CD4-positive, CD25-positive, alpha-beta regulatory T cell (primary cell): ENCODE measurements around the gene ALDH6A1. TPM values are rescaled to one million over a fixed set of nuclear protein-coding genes. Genes with fewer than 3 reads are reported as not detected.

Experiments used
- ATAC-seq, 2 donors: fragments of 150-1000 bp; cut with Tn5 transposase; one replicate each; pipeline ENCODE4 v1.10.0; 2021; ENCODE audit warnings: low read depth in 2 of 2, moderate number of reproducible peaks in 2 of 2, moderate library complexity in 1 of 2
- DNase-seq, 3 donors: peaks; one replicate each; pipeline versions ENCODE4 v3.0.0 to v3.0.0-alpha.2; 2012 to 2022; ENCODE audit warnings: mixed read lengths in 1 of 3
- H3K27ac ChIP-seq: one replicate; pipeline ENCODE4 v1.7.0; 2013; ENCODE audit warnings: mild to moderate bottlenecking, low read length; ENCODE audit not compliant: insufficient read depth, poor library complexity, severe bottlenecking
- H3K27me3 ChIP-seq: one replicate; pipeline ENCODE4 v1.7.0; 2013; ENCODE audit warnings: low read length; ENCODE audit not compliant: control insufficient read depth, insufficient read depth
- H3K36me3 ChIP-seq: one replicate; pipeline ENCODE4 v1.7.0; 2013; ENCODE audit warnings: mild to moderate bottlenecking, low read length, moderate library complexity; ENCODE audit not compliant: control insufficient read depth, insufficient read depth
- H3K4me1 ChIP-seq: 2 replicates; pipeline ENCODE4 v1.7.0; 2013; ENCODE audit warnings: mild to moderate bottlenecking, low read length; ENCODE audit not compliant: insufficient read depth, control insufficient read depth, poor library complexity, severe bottlenecking
- H3K4me3 ChIP-seq: one replicate; pipeline ENCODE4 v1.7.0; 2013; ENCODE audit warnings: low read depth, mild to moderate bottlenecking, low read length, moderate library complexity
- H3K9me3 ChIP-seq, 2 experiments: 1 replicate in 1 of 2; 2 replicates in 1 of 2; pipeline ENCODE4 v1.7.0; 2013; ENCODE audit warnings: low read length in 2 of 2, mild to moderate bottlenecking in 1 of 2, moderate library complexity in 1 of 2; ENCODE audit not compliant: control insufficient read depth in 2 of 2
- H3K27ac Mint-ChIP-seq, 3 donors: one replicate each; pipeline ENCODE4 v1.8.0; 2020 to 2022; ENCODE audit warnings: mild to moderate bottlenecking in 3 of 3, mixed read lengths in 3 of 3, moderate library complexity in 2 of 3
- H3K27me3 Mint-ChIP-seq: one replicate; pipeline ENCODE4 v1.8.0; 2022; ENCODE audit warnings: mild to moderate bottlenecking, mixed read lengths
- H3K36me3 Mint-ChIP-seq: one replicate; pipeline ENCODE4 v1.8.0; 2020; ENCODE audit warnings: mixed read lengths
- H3K4me1 Mint-ChIP-seq, 4 donors: one replicate each; pipeline ENCODE4 v1.8.0; 2020 to 2022; ENCODE audit warnings: mixed read lengths in 4 of 4, mild to moderate bottlenecking in 1 of 4
- H3K4me3 Mint-ChIP-seq, 4 donors: one replicate each; pipeline ENCODE4 v1.8.0; 2020 to 2022; ENCODE audit warnings: mild to moderate bottlenecking in 4 of 4, mixed read lengths in 4 of 4, moderate library complexity in 3 of 4
- H3K9me3 Mint-ChIP-seq, 7 donors: one replicate each; pipeline ENCODE4 v1.8.0; 2020 to 2022; ENCODE audit warnings: mixed read lengths in 7 of 7, mild to moderate bottlenecking in 3 of 7, moderate library complexity in 2 of 7
- polyA plus RNA-seq, 4 donors: library from polyadenylated mRNA; unstranded; fragments of 300-500 nt; fragmentation: Illumina TruSeq; gene quantifications; one replicate each; pipeline ENCODE4 v1.2.3, GENCODE V29; 2021
- total RNA-seq: library from RNA; stranded (reverse); gene quantifications from one replicate; pipeline ENCODE4 v1.2.3, GENCODE V29; 2022

The ALDH6A1 gene
- total and polyA plus RNA-seq, 5 donors from 2014 or later = 8.5 to 31.1 (median 22.3) TPM

GRCh38 chr14:74077401-74077800 lies 6.9 kb downstream of the ALDH6A1 start:
- no peaks in the 10 kb centered on the region for H3K4me1 ChIP-seq
- H3K27me3 ChIP-seq = no peaks in the 10 kb centered on the region
- H3K9me3 ChIP-seq = no peaks in the 10 kb centered on the region
- Mint-ChIP-seq H3K27ac (no peak overlapping the region), H3K4me3 (no peak overlapping the region), H3K4me1 (peaks cover 4 to 8% (median 6%) of the 10 kb centered on the region in 4 donors), H3K36me3 (peaks cover 5% of the 10 kb centered on the region), H3K27me3 (no peaks in the 10 kb centered on the region), H3K9me3 (no peaks in the 10 kb centered on the region)
- ATAC-seq (no peak), DNase-seq (no peak)
- peaks cover 5% of the 10 kb centered on the region for H3K36me3 ChIP-seq
- H3K4me3 ChIP-seq = no peak overlapping the region
- no peak overlapping the region for H3K27ac ChIP-seq

DNA sequence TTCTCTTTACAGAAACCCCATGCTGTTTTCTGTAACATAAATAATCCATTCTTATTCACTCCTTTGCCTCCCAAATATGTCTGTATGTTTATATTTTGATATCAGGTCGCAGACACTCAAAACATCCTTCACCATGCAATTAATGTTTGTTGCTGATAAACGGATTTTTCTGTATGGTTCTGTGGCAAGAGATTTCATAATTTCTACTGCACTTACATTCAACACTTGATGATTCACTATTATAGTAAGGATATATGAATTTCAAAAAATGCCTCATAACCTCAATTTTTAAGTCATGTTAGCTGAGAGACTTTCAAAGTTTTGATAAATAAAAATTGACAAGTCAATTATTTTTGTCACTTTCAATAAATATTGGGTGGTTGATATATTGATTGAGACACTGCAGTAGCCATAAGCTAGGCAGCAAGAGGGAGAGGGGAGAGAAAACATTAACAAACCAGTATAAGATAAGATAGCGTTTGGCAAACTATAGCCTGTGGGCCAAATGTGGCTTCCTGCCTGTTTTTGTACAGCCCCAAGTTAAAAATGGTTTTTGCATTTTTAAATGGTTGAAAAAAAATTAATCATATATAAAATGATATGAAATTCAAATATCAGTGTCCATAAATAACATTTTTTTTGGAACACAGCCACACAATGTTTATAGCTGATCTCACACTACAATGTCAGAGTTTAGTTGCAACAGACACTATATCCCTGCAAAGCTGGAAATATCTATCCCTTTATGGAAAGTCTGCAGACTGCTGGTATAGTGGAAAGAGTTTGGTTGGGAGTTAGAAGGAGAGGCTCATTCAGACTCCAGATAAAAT lies 18.3 kb downstream of the ALDH6A1 start:
- Histone ChIP-seq H3K27me3 (no peaks in the 10 kb centered on the region), H3K9me3 (no peaks in the 10 kb centered on the region), H3K4me3 (no peak overlapping the region), H3K27ac (no peak overlapping the region), H3K4me1 (no peaks in the 10 kb centered on the region), H3K36me3 (peaks cover 32% of the 10 kb centered on the region)
- DNase-seq (no peak), ATAC-seq (no peak)
- Mint-ChIP-seq H3K4me1 (no peaks in the 10 kb centered on the region), H3K36me3 (peaks cover 37% of the 10 kb centered on the region), H3K27me3 (no peaks in the 10 kb centered on the region), H3K27ac (no peak overlapping the region), H3K4me3 (no peak overlapping the region), H3K9me3 (no peaks in the 10 kb centered on the region)

GRCh38 chr14:74064883-74065282 lies 19.4 kb downstream of the ALDH6A1 start:
- Histone ChIP-seq H3K27ac (no peak overlapping the region), H3K9me3 (no peaks in the 10 kb centered on the region), H3K27me3 (no peaks in the 10 kb centered on the region), H3K4me1 (no peaks in the 10 kb centered on the region), H3K36me3 (peaks cover 36% of the 10 kb centered on the region), H3K4me3 (no peak overlapping the region)
- DNase-seq (no peak), ATAC-seq (no peak)
- Mint-ChIP-seq H3K36me3 (peaks cover 41% of the 10 kb centered on the region), H3K27me3 (no peaks in the 10 kb centered on the region), H3K4me3 (no peak overlapping the region), H3K27ac (no peak overlapping the region), H3K4me1 (peaks cover 0 to 7% (median 0%) of the 10 kb centered on the region in 4 donors), H3K9me3 (no peaks in the 10 kb centered on the region)

GRCh38 chr14:74064426-74064825 lies 19.8 kb downstream of the ALDH6A1 start:
- Histone ChIP-seq H3K27me3 (no peaks in the 10 kb centered on the region), H3K4me1 (no peaks in the 10 kb centered on the region), H3K27ac (no peak overlapping the region), H3K4me3 (no peak overlapping the region), H3K9me3 (no peaks in the 10 kb centered on the region), H3K36me3 (peaks cover 40% of the 10 kb centered on the region)
- Mint-ChIP-seq H3K4me3 (no peak overlapping the region), H3K9me3 (no peaks in the 10 kb centered on the region), H3K27me3 (no peaks in the 10 kb centered on the region), H3K27ac (no peak overlapping the region), H3K4me1 (peaks cover 0 to 10% (median 0%) of the 10 kb centered on the region in 4 donors), H3K36me3 (peaks cover 41% of the 10 kb centered on the region)
- ATAC-seq (no peak), DNase-seq (no peak)

DNA sequence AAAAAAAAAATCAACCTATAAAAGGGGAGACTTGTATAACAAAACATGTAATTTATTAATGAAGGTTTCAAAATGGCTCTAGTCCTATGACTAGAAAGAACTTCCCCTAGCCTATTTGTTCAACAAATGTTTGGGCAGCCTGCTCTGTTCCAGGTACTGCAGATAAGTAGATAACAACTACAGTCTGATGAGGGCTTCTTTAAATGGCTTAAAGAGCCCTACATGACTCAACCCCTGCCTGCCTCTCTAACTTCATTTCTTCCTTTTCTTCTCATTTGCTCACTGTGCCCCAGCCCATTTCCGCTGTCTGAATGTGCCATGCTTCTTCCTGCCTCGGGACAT lies 21.5 kb downstream of the ALDH6A1 start:
- H3K36me3 ChIP-seq = peaks cover 40% of the 10 kb centered on the region
- Mint-ChIP-seq H3K27me3 (no peaks in the 10 kb centered on the region), H3K9me3 (no peaks in the 10 kb centered on the region), H3K4me3 (no peak overlapping the region), H3K4me1 (peaks cover 0 to 10% (median 0%) of the 10 kb centered on the region in 4 donors), H3K27ac (no peak overlapping the region), H3K36me3 (peaks cover 35% of the 10 kb centered on the region)
- no peak for ATAC-seq
- no peaks in the 10 kb centered on the region for H3K27me3 ChIP-seq
- H3K4me3 ChIP-seq = no peak overlapping the region
- no peak overlapping the region for H3K27ac ChIP-seq
- H3K4me1 ChIP-seq = no peaks in the 10 kb centered on the region
- no peaks in the 10 kb centered on the region for H3K9me3 ChIP-seq
- DNase-seq = no peak

- no peaks in the 10 kb centered on the region for H3K36me3 Mint-ChIP-seq
- Histone ChIP-seq H3K4me1 (no peaks in the 10 kb centered on the region), H3K4me3 (no peak overlapping the region), H3K9me3 (no peaks in the 10 kb centered on the region), H3K36me3 (no peaks in the 10 kb centered on the region), H3K27ac (no peak overlapping the region), H3K27me3 (no peaks in the 10 kb centered on the region)
- H3K27me3 Mint-ChIP-seq = peaks cover 4% of the 10 kb centered on the region
- DNase-seq (no peak), ATAC-seq (no peak)
- no peaks in the 10 kb centered on the region for H3K4me1 Mint-ChIP-seq
- peak overlapping the region in 1 of 3 donors; percentile 12 for H3K27ac Mint-ChIP-seq
- H3K4me3 Mint-ChIP-seq = no peak overlapping the region
- H3K9me3 Mint-ChIP-seq = peaks cover 0 to 2% (median 0%) of the 10 kb centered on the region in 7 donors
Observed at GRCh38 chr14:74049876-74050495, 34.3 kb downstream of the ALDH6A1 start.

DNA sequence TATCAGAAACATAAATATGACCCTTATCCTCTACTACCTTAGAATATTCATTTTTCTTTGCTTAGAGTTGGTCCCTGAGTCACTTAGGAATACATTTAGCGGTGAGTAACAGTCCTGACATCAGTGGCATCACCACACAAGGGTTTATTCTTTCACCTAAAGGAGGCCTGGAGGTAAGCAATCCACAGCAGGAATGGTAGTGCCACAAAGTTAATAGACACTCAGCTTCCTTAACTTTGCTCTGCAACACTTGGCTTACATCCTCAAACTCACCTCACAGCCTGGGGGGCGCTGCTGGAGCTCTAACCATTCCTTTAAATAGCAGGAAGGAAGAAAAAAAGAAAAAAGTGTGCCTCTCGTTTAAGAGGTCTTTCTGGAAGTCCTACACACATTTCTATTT lies 36.0 kb downstream of the ALDH6A1 start:
- Histone ChIP-seq H3K4me1 (no peaks in the 10 kb centered on the region), H3K4me3 (no peak overlapping the region), H3K36me3 (no peaks in the 10 kb centered on the region), H3K27ac (no peak overlapping the region), H3K9me3 (no peaks in the 10 kb centered on the region), H3K27me3 (no peaks in the 10 kb centered on the region)
- Mint-ChIP-seq H3K27me3 (peaks cover 7% of the 10 kb centered on the region), H3K4me3 (no peak overlapping the region), H3K27ac (no peak overlapping the region), H3K36me3 (no peaks in the 10 kb centered on the region), H3K4me1 (no peaks in the 10 kb centered on the region), H3K9me3 (no peaks in the 10 kb centered on the region)
- DNase-seq (no peak), ATAC-seq (no peak)

GRCh38 chr14:74045522-74045921 lies 38.7 kb downstream of the ALDH6A1 start:
- Mint-ChIP-seq H3K4me3 (no peak overlapping the region), H3K27ac (no peak overlapping the region), H3K36me3 (no peaks in the 10 kb centered on the region), H3K9me3 (no peaks in the 10 kb centered on the region), H3K4me1 (no peaks in the 10 kb centered on the region), H3K27me3 (peaks cover 5% of the 10 kb centered on the region)
- no peak overlapping the region for H3K4me3 ChIP-seq
- no peak overlapping the region for H3K27ac ChIP-seq
- DNase-seq = no peak
- no peaks in the 10 kb centered on the region for H3K9me3 ChIP-seq
- H3K27me3 ChIP-seq = no peaks in the 10 kb centered on the region
- ATAC-seq = no peak
- no peaks in the 10 kb centered on the region for H3K4me1 ChIP-seq
- no peaks in the 10 kb centered on the region for H3K36me3 ChIP-seq
